Gastroesophageal sphincter (tissue), 4 donors: ENCODE data around the gene HK3. TPM values are rescaled to one million over a fixed set of nuclear protein-coding genes. Genes with fewer than 3 reads are reported as not detected.

ENCODE experiments used
- ATAC-seq: fragments of 150-250 bp; one replicate; pipeline ENCODE4 v1.9.1; 2016; ENCODE audit warnings: mild to moderate bottlenecking, moderate library complexity
- H3K27ac ChIP-seq, 4 donors: fragments of 200-600 bp; sonication (generic) in 3 of 4; 1 replicate in 3 of 4; 2 replicates in 1 of 4; pipeline ENCODE4 v1.5.1; 2016 to 2019
- H3K27me3 ChIP-seq: fragments of 200-600 bp; sonication (generic); one replicate; pipeline ENCODE4 v1.5.1; 2019
- H3K36me3 ChIP-seq, 2 donors: fragments of 200-600 bp; sonication (generic); one replicate each; pipeline ENCODE4 v1.5.1; 2019; ENCODE audit warnings: control low read depth in 1 of 2
- H3K4me1 ChIP-seq, 3 donors: fragments of 200-600 bp; sonication (generic); 1 replicate in 2 of 3; 2 replicates in 1 of 3; pipeline ENCODE4 v1.5.1; 2016 to 2019; ENCODE audit warnings: control low read depth in 2 of 3
- H3K4me3 ChIP-seq, 2 donors: fragments of 200-600 bp; sonication (generic); one replicate each; pipeline ENCODE4 v1.5.1; 2019; ENCODE audit warnings: mild to moderate bottlenecking in 1 of 2, moderate library complexity in 1 of 2
- H3K9me3 ChIP-seq, 3 donors: fragments of 200-600 bp; sonication (generic); one replicate each; pipeline ENCODE4 v1.5.1; 2017 to 2019; ENCODE audit warnings: control low read depth in 2 of 3
- CTCF ChIP-seq, 4 experiments: fragments of 200-600 bp in 2 of 4; fragments of 450-650 bp in 2 of 4; sonication (generic) in 1 of 4; IDR thresholded peaks; one replicate each; pipeline ENCODE4 v1.5.1; 2017 to 2019; ENCODE audit warnings: antibody characterized with exemption in 4 of 4, mild to moderate bottlenecking in 2 of 4, moderate library complexity in 2 of 4
- EP300 ChIP-seq: sonication (generic); formaldehyde crosslinking; IDR thresholded peaks from one replicate; pipeline ENCODE4 v1.6.1; 2017; ENCODE audit warnings: antibody characterized with exemption, mild to moderate bottlenecking
- POLR2A ChIP-seq, 2 donors: fragments of 450-650 bp; IDR thresholded peaks; one replicate each; pipeline ENCODE4 v1.6.1; 2017; ENCODE audit warnings: antibody characterized with exemption in 2 of 2, mild to moderate bottlenecking in 2 of 2, moderate library complexity in 1 of 2
- POLR2AphosphoS5 ChIP-seq: sonication (generic); formaldehyde crosslinking; IDR thresholded peaks from one replicate; pipeline ENCODE4 v1.6.1; 2017; ENCODE audit warnings: antibody characterized with exemption
- WGBS, 2 donors: methylation state at CpG; one replicate each; pipeline ENCODE4 v1.1.5; 2018; ENCODE audit warnings: low coverage in 1 of 2; 5-methylcytosine and 5-hydroxymethylcytosine counted together
- total RNA-seq, 4 donors: library from RNA; depleted of rRNA; stranded (reverse); fragments of >200 nt; gene quantifications; one replicate each; pipeline ENCODE4 v1.1.0, GENCODE V29; 2016

Gene HK3
- total RNA-seq, 4 donors from 2014 or later: 3.4 to 11.5 (median 8.1) TPM

GRCh38 chr5:176861276-176861675, 37.9 kb downstream of the HK3 start:
- Histone ChIP-seq H3K4me3 (no peak overlapping the region), H3K4me1 (no peaks in the 10 kb centered on the region), H3K9me3 (no peaks in the 10 kb centered on the region), H3K27me3 (peaks cover 83% of the 10 kb centered on the region), H3K27ac (no peak overlapping the region), H3K36me3 (no peaks in the 10 kb centered on the region)
- TF ChIP-seq CTCF (IDR thresholded peaks at IDR 0.05) (no peak), EP300 (no peak), POLR2AphosphoS5 (no peak), POLR2A (IDR thresholded peaks at IDR 0.05) (no peak)
- WGBS, 2 donors: no CpG with 5 or more reads among the region's 11 CpGs
- ATAC-seq: no peak

DNA sequence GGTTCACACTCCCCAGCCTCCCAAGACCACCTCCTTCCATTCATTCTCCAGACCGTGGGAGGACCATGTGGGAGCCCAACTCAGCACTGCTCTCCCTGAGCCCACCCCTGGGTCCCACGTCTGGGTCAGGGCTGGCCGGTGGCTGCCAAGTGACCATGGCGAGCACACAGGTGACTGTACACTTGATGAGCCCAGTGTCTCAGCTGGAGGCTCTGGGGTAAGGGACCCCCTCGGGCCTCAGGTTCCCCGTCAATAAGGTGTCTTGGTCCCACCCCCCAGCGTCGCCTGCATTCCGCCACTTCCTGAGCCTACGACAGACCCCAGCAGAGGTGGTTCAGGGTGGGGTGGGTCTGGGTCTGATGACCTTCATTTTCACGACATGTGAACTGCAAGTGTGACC, 38.8 kb downstream of the HK3 start:
- Histone ChIP-seq H3K4me3 (no peak overlapping the region), H3K4me1 (no peaks in the 10 kb centered on the region), H3K27me3 (peaks cover 83% of the 10 kb centered on the region), H3K36me3 (no peaks in the 10 kb centered on the region), H3K9me3 (no peaks in the 10 kb centered on the region), H3K27ac (no peak overlapping the region)
- ATAC-seq: no peak
- TF ChIP-seq POLR2AphosphoS5 (no peak), EP300 (no peak), CTCF (IDR thresholded peaks at IDR 0.05) (no peak), POLR2A (IDR thresholded peaks at IDR 0.05) (no peak)
- no CpG with 5 or more reads among the region's 11 CpGs for WGBS, 2 donors

GRCh38 chr5:176859916-176860315, 39.2 kb downstream of the HK3 start:
- Histone ChIP-seq H3K27ac (no peak overlapping the region), H3K4me1 (no peaks in the 10 kb centered on the region), H3K4me3 (no peak overlapping the region), H3K36me3 (no peaks in the 10 kb centered on the region), H3K9me3 (no peaks in the 10 kb centered on the region), H3K27me3 (peaks cover 83% of the 10 kb centered on the region)
- WGBS, 2 donors: no CpG with 5 or more reads among the region's 10 CpGs
- no peak for ATAC-seq
- TF ChIP-seq POLR2A (IDR thresholded peaks at IDR 0.05) (no peak), CTCF (IDR thresholded peaks at IDR 0.05) (no peak), POLR2AphosphoS5 (no peak), EP300 (no peak)

DNA sequence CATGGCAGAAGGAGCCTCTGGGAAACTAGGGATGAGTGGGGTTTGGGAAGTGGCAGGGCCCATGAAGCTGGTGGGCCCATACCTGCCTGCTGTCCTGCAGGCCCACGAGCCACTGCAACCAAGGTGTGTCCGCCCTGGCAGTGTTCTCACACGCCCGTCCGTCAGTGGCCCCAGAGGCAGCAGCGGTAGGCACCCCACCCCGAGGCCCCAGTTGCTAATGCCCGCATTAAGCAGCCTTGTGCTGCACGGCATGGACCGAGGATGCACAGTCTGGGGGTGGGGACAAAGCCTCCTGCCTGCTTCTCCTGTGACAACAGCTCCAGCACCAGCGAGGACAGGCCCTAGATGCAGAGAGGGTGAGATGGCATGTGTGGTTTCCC, 41.3 kb downstream of the HK3 start:
- no peak for ATAC-seq
- whole genome bisulfite sequencing, 2 donors: 70% methylated on average over 2 of the region's 11 CpGs; no CpG with 5 or more reads in 1 of the 2 donors
- no peak overlapping the region for H3K27ac ChIP-seq
- peaks cover 79% of the 10 kb centered on the region for H3K27me3 ChIP-seq
- no peaks in the 10 kb centered on the region for H3K36me3 ChIP-seq
- no peaks in the 10 kb centered on the region for H3K9me3 ChIP-seq
- no peaks in the 10 kb centered on the region for H3K4me1 ChIP-seq
- H3K4me3 ChIP-seq: no peak overlapping the region
- TF ChIP-seq POLR2AphosphoS5: no peak
- no peak for TF ChIP-seq POLR2A (IDR thresholded peaks at IDR 0.05)
- TF ChIP-seq CTCF (IDR thresholded peaks at IDR 0.05): no peak
- no peak for TF ChIP-seq EP300

DNA sequence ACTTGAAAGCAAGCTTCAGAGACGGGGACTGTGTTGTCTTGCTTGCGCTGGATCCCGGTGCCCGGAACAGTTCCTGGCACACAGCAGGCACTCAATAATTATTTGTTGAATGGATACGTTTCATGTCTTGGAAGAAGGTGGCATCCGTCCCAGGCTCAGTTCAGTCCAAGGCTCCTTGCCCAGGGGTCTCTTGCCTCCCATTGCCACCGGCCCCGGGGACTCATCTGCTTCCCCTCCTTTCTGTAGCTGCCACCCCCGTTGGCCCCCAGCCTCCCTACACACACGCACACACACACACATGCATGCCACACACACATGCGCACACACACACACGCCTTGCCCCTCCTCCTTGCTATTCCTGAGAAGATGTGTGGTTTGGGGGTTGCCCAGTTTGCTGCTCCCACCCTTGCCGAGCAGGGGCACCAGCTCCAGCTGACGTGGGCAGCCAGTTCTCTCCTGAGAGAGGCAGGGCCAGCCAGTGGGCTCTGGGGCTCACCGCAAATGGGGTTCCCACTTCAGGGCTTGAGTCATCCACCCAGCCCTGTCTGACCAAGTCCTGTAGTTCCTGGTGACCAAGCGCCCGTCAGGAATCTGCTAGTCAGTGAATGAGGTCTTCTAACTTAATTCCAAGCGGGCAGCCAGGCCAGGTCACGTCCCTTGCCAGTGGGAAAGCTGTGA, 41.8 kb downstream of the HK3 start:
- 70% methylated on average over 6 of the region's 19 CpGs; no CpG with 5 or more reads in 1 of the 2 donors for WGBS, 2 donors
- no peak for ATAC-seq
- no peak overlapping the region for H3K27ac ChIP-seq
- no peak overlapping the region for H3K4me3 ChIP-seq
- H3K4me1 ChIP-seq: no peaks in the 10 kb centered on the region
- peaks cover 75% of the 10 kb centered on the region for H3K27me3 ChIP-seq
- no peaks in the 10 kb centered on the region for H3K9me3 ChIP-seq
- TF ChIP-seq POLR2A (IDR thresholded peaks at IDR 0.05) (no peak), EP300 (no peak), CTCF (IDR thresholded peaks at IDR 0.05) (no peak), POLR2AphosphoS5 (no peak)
- no peaks in the 10 kb centered on the region for H3K36me3 ChIP-seq
